Esophagus squamous epithelium (tissue), 5 donors: ENCODE results near the gene RAP2A. TPM values are rescaled to one million over a fixed set of nuclear protein-coding genes. Genes with fewer than 3 reads are reported as not detected.

Experiments used
- DNase-seq: peaks from one replicate; lab custom pipeline; 2025; lab: John Stamatoyannopoulos, UW
- H3K27ac ChIP-seq, 4 donors: fragments of 200-600 bp; sonication (generic); one replicate each; pipeline ENCODE4 v1.5.1; 2016 to 2019; ENCODE audit warnings: mild to moderate bottlenecking in 1 of 4
- H3K27me3 ChIP-seq, 4 donors: fragments of 200-600 bp; sonication (generic); 1 replicate in 3 of 4; 2 replicates in 1 of 4; pipeline versions ENCODE4 v1.5.1 to v1.6.0; 2017 to 2021; ENCODE audit warnings: antibody characterized with exemption in 1 of 4
- H3K36me3 ChIP-seq, 3 donors: fragments of 200-600 bp; sonication (generic); one replicate each; pipeline ENCODE4 v1.5.1; 2016 to 2019
- H3K4me1 ChIP-seq, 3 donors: fragments of 200-600 bp; sonication (generic); one replicate each; pipeline ENCODE4 v1.5.1; 2017 to 2019
- H3K4me3 ChIP-seq, 4 donors: fragments of 200-600 bp; sonication (generic); 1 replicate in 3 of 4; 2 replicates in 1 of 4; pipeline ENCODE4 v1.5.1; 2016 to 2019; ENCODE audit warnings: mild to moderate bottlenecking in 2 of 4, moderate library complexity in 1 of 4
- H3K9me3 ChIP-seq, 3 donors: fragments of 200-600 bp; sonication (generic); one replicate each; pipeline ENCODE4 v1.5.1; 2016 to 2019
- CTCF ChIP-seq, 6 experiments: fragments of 450-650 bp in 4 of 6; fragments of 200-600 bp in 2 of 6; sonication (generic) in 2 of 6; IDR thresholded peaks; one replicate each; pipeline ENCODE4 v1.5.1; 2016 to 2019; ENCODE audit warnings: antibody characterized with exemption in 6 of 6, mild to moderate bottlenecking in 4 of 6, moderate library complexity in 4 of 6
- POLR2A ChIP-seq, 4 donors: fragments of 450-650 bp; IDR thresholded peaks; one replicate each; pipeline ENCODE4 v1.6.1; 2017; ENCODE audit warnings: antibody characterized with exemption in 4 of 4, mild to moderate bottlenecking in 4 of 4, moderate library complexity in 3 of 4
- WGBS, 2 donors: methylation state at CpG; one replicate each; pipeline ENCODE4 v1.1.5; 2018; 5-methylcytosine and 5-hydroxymethylcytosine counted together
- intact Hi-C: fragments of 100-400 bp; cut with DNase I; formaldehyde crosslinking; loops from one replicate; pipeline ENCODE4 v1.15.0; 2022
- total RNA-seq, 4 donors: library from RNA; depleted of rRNA; stranded (reverse); fragments of >200 nt; gene quantifications; one replicate each; pipeline ENCODE4 v1.1.0, GENCODE V29; 2016
- donor health status: DM: yes; HTN: yes; CAD: no.

Gene RAP2A
- total RNA-seq, 4 donors from 2014 or later, result 20.3 to 29.1 (median 26.7) TPM

DNA sequence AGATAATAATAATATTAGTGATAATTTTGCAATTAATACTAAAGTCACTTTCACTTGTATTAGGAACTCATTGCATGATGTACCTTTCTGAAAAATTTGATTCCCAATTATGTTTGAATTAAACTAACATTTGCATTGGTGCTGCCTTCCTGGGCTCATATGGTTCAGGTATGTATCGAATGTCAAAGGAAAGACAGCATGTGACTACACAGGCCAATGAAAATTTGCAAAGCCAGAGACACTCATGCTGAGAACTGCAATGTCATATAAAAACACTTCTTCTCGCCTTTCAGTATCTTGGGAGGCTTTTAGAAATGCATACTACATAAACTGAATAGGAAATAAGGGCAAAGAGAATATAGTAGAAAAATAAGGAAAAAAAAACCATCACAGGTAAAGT lies 44.3 kb downstream of the RAP2A start:
- H3K27me3 ChIP-seq, result no peaks in the 10 kb centered on the region
- no peaks in the 10 kb centered on the region for H3K9me3 ChIP-seq
- H3K4me3 ChIP-seq, result no peak overlapping the region
- no peak for TF ChIP-seq POLR2A (IDR thresholded peaks at IDR 0.05)
- no peak for TF ChIP-seq CTCF (IDR thresholded peaks at IDR 0.05)
- no peaks in the 10 kb centered on the region for H3K36me3 ChIP-seq
- DNase-seq, result no peak
- no peaks in the 10 kb centered on the region for H3K4me1 ChIP-seq
- 78 to 85% methylated on average over 2 of the region's 2 CpGs for WGBS, 2 donors
- intact Hi-C loops, result no loop called here
- no peak overlapping the region for H3K27ac ChIP-seq

GRCh38 chr13:97483465-97483864 lies 49.5 kb downstream of the RAP2A start:
- intact Hi-C loops, result no loop called here

GRCh38 chr13:97484301-97484700 lies 50.3 kb downstream of the RAP2A start:
- H3K9me3 ChIP-seq, result no peaks in the 10 kb centered on the region
- H3K4me3 ChIP-seq, result no peak overlapping the region
- no peaks in the 10 kb centered on the region for H3K36me3 ChIP-seq
- DNase-seq, result no peak
- TF ChIP-seq POLR2A (IDR thresholded peaks at IDR 0.05) (no peak), CTCF (IDR thresholded peaks at IDR 0.05) (no peak)
- no peaks in the 10 kb centered on the region for H3K27me3 ChIP-seq
- intact Hi-C loops, result no loop called here
- no peaks in the 10 kb centered on the region for H3K4me1 ChIP-seq
- WGBS, 2 donors, result 59 to 70% methylated on average over 2 of the region's 2 CpGs
- H3K27ac ChIP-seq, result no peak overlapping the region

More at GRCh38 chr13:97483465-97483864, 49.5 kb downstream of the RAP2A start:
- Histone ChIP-seq H3K4me1 (no peaks in the 10 kb centered on the region), H3K9me3 (no peaks in the 10 kb centered on the region), H3K27ac (no peak overlapping the region), H3K27me3 (no peaks in the 10 kb centered on the region), H3K36me3 (no peaks in the 10 kb centered on the region), H3K4me3 (no peak overlapping the region)
- 88 to 92% methylated on average over 1 of the region's 1 CpG for WGBS, 2 donors
- no peak for TF ChIP-seq CTCF (IDR thresholded peaks at IDR 0.05)
- no peak for TF ChIP-seq POLR2A (IDR thresholded peaks at IDR 0.05)
- no peak for DNase-seq

DNA sequence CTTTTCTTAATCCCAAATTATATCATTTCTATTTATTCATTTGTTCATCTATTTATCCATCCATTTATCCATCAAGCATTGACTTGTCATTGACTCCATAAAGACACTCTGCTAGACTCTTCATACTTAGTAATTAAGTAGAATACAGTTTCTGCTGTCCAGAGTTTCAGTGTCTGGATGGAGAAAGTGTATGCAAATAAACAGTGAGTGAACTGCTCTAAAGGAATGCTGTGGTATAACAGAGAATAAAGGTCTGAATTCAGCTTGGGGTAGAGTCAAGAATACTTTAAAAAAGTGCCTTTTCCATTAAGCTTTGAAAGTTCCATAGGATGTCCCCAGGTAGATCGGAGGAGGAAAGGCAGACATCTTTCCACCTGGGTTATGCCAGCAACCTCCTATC lies 51.4 kb downstream of the RAP2A start:
- DNase-seq, result no peak
- 71 to 92% methylated on average over 1 of the region's 1 CpG for WGBS, 2 donors

More for the DNA sequence above, 51.4 kb downstream of the RAP2A start:
- no peak overlapping the region for H3K4me3 ChIP-seq
- no peak overlapping the region for H3K27ac ChIP-seq
- no peaks in the 10 kb centered on the region for H3K36me3 ChIP-seq
- no peaks in the 10 kb centered on the region for H3K27me3 ChIP-seq
- no peaks in the 10 kb centered on the region for H3K4me1 ChIP-seq
- TF ChIP-seq CTCF (IDR thresholded peaks at IDR 0.05) (no peak), POLR2A (IDR thresholded peaks at IDR 0.05) (no peak)
- intact Hi-C loops, result no loop called here
- H3K9me3 ChIP-seq, result no peaks in the 10 kb centered on the region
